NCI-H128 (cell line): ENCODE measurements around the gene DMD.

ENCODE experiments used
- DNase-seq: peaks from one replicate; lab custom pipeline; 2025; ENCODE audit not compliant: unreplicated experiment; lab: John Stamatoyannopoulos, UW

DMD gene

DNA sequence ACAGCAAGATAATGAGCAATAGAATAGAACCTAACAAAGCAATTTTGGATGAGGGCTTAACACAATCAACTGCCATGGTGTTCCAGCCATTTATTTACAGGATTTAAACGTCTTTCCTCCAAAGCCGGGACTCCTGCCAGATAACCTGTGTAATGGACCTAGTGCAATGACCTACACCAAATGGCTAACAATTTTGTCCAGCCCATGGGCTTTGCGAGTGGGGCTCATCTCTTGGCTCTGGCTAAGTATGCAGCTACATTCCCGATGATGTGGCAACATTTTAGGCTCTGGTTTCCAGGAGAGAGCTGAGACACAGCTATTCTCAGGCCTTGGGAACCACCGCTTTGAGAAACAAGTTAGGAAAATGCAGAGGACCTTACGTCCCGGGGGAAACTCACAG, 1317.2 kb downstream of the DMD start:
- DNase-seq: no peak

GRCh38 chrX:31893525-31893924, 1317.8 kb downstream of the DMD start:
- no peak for DNase-seq

GRCh38 chrX:31889088-31889487, 1322.3 kb downstream of the DMD start:
- no peak for DNase-seq

- DNase-seq: no peak
Measured at GRCh38 chrX:31884535-31884934, 1326.8 kb downstream of the DMD start.

DNA sequence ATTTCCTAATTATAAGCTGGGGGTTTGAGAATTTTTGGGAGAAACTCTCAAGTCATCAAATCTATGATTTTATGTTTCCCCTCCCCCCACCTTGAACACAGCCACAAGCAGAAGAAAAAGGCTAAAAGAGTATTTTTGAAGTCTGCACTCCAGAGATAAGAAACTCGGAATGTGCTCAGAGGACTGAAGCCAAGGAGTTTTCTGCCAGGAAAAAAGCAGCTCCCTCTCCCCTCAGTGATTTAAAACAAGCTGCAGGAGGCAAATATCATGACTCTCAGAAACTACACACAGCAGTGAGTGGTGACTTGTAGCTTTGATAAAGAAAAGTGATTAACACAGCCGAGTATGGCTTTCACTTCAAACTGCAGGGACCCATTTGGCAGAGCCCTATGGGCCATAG, 1339.3 kb downstream of the DMD start:
- no peak for DNase-seq

DNA sequence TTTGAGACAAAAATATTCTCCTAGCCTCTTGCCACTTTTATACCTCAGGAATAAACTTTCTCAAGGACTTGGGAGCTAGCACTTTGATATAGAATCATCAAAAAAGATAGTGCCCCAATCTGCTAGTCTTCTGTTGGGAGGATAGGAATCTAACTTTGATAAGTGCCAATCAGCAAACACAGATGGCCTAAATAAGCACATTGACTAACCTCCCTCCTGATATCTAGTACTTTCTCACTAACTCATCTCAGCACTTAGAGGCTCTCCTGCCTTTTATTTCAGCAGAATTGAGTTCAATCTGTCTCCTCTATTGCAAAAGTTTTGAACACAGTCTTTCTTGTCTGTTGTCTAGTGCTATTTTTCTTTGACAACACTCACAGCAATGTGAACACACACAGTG, 1341.1 kb downstream of the DMD start:
- no peak for DNase-seq

DNA sequence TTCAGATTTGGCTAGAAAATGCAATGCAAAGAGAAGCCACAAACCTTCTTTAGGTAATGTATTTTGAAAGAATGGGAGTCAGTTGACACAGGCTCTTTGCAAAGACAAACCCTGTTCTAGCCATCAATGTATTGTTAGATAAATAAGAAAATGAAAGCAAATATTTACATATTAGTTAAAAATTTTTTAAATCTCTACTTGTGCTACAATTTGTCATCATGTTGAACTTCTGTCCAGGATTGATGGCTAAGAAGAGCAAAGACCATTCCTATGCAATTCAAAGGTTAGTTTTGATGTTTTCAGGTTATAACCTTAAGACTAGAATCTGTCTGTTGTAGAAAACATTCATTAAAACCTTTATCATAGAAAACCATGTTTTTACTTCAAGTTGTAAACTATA, 1350.7 kb downstream of the DMD start:
- DNase-seq: no peak

DNA sequence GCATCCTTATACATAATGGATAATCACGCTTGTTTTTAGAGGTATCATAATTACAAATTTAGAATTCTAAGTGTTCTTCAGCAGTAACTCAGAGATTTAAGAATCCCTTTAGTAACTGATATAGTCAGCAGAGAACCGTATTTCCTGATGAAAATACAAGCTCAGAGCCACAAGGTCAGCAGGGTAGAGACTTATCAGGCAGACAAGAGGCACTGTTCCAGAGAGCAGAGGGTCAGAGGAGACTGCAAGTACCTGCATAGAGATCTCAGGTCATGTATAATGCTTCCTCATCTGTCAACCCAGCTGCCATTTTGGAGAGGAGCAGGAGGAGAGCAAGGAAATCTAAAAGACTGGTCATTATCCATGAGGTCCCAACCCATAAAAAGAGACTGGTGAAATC, 1352.4 kb downstream of the DMD start:
- no peak for DNase-seq

DNA sequence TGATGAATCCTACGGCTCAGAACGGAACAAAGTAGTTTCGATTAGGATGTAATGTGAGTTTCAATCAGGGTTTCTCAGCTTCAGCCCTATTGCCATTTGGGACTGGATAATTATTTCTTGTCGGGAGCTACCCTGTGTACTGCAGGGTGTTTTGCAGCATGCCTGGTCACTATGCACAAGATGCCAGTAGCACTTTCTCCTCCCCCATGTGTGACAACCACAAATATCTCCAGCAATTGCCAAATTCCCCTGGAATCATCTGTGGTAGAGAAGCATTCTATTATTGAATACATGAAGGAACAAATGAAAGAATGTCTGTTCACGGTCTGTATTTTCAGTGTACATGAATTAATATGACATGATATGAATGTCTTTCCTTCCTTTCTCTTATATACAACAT, 1356.6 kb downstream of the DMD start:
- no peak for DNase-seq

DNA sequence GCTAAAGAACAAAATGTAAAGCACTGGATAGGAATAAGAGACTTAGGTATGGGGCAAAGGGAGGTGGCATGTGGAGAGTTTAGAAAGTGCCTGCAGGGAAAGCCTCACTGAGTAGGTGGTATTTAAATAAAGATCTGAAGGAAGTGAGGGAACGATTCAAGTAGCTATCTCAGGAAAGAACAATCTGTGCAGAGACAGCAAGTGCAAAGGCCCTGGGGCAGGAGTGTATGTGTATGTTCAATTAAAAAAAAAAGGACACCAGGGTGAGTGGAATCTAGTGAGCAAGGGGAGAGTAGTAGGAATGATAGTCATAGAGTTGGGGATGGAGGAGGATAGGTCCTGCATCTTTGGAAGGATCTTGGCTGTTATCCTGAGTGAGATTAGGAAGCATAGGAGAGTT, 1359.6 kb downstream of the DMD start:
- DNase-seq: no peak

GRCh38 chrX:31847773-31848172, 1363.6 kb downstream of the DMD start:
- DNase-seq: no peak

- no peak for DNase-seq
Measured at GRCh38 chrX:31845003-31845402, 1366.3 kb downstream of the DMD start.

DNA sequence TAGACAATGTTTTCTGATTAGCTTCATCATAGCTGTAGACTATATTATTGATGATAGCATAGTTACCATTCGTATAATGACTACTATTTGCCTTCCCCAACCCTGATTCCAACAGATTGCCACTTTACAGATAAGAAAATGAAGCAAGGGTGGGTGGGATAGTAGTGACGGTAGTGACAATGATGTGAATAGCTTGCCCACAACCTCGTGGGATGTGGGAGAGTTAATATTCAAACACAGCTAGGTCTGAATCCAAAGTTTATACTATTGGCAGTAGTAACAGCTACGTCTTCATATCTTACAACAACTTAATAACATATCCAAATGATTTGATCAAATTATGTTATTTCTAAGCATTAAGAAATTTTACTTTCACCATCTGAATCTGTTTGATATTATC, 1372.7 kb downstream of the DMD start:
- DNase-seq: no peak

DNA sequence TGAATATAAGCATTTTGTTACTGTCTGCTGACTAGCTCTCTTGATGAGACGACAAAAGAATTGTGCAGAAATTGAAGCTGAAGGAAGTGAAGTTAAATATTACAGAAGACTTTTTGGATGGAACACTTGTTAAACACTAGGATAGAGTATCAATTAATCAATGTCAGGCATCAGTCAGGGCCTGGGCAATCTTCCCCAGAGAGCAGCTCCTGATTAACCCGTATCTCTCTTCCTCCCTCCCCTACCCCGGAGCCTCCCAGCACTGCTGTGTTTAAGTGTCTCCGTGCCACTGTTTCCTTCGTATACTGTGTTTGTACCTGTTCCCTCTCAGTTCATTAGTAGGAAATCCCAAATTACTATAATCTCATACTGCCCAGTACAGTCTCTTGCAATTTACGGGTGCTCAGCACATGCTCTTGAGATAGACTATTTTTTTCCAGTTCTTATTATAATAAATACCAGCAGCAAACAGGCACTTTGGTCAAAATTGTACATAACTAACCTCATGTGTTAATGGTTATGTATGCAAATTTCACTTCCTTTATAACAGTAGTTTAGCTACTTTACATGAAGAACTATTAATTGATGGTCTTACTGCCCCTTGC, 1373.8 kb downstream of the DMD start:
- no peak for DNase-seq

DNA sequence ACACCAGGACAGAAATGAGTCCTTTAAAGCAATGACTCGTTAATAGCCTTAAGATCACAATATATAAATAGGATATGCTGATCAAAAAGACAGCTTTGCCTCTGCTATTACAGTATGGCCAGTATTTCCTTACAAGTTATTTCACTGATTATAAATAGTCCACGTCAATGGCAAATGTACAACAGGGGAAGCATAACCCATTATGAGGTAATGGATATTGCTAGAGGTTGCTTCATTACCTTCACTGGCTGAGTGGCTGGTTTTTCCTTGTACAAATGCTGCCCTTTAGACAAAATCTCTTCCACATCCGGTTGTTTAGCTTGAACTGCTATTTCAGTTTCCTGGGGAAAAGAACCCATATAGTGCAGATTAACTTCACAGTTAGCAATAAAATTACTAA, 1374.9 kb downstream of the DMD start:
- DNase-seq: no peak

- no peak for DNase-seq
Measured at GRCh38 chrX:31832263-31832662, 1379.1 kb downstream of the DMD start.

- no peak for DNase-seq
Measured at GRCh38 chrX:31820430-31821210, 1390.7 kb downstream of the DMD start.

DNA sequence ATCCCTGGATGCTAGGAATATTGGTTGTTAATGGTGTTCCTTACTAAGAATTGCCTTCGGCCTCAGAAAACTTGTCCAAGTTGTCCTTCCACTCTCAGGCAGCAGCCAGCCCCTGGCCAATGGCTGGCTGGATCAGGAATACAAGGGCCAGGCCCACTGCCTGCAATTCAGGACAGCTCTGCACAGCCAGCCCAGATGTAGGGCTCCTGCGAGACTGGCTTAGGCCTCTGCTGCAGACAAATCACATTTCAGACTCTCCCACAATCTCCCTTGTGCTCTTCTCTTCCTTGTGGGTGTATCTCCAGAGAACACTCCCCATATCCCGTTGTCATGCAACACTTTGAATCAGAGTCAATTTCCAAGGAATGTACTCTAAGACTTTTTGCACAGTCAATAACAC, 1391.9 kb downstream of the DMD start:
- DNase-seq: no peak

DNA sequence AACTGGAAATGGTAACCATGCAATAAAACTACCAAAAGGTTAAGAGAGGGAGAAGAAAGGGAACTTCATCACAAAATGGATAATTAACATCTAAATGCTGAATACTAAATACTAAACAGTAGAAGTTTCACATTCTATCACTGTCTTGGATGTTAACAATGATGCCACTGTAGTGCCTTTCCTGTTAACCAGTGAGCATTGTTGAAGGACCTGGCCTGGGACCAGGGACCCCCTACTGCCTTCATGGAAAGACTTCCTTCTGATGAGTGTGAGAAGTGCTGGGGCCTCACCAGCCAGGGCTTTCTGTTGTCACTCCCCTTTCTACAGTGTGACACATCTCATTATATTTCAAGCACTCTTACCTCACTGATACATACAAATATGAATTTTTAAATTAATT, 1400.2 kb downstream of the DMD start:
- DNase-seq: no peak

DNA sequence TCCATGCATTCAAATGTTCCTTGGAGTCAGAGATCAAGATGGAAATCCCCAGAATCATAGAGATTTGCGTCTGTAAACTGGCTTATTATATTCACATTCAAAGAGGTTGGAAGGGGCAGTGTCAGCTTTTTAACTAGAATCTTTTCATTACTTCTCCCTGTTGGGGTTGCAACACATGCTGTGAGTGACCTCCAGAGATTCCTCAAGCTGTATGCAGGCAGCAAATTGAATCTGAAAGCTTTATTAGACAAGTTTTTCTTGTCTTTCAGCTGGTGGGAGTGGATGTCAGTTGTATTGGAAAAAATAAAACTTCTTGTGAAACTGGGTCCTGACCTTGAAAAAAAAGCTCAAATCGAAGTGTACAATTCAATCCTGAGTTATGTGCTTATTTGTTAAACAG, 1403.0 kb downstream of the DMD start:
- no peak for DNase-seq

GRCh38 chrX:31807165-31807564, 1404.2 kb downstream of the DMD start:
- DNase-seq: no peak

DNA sequence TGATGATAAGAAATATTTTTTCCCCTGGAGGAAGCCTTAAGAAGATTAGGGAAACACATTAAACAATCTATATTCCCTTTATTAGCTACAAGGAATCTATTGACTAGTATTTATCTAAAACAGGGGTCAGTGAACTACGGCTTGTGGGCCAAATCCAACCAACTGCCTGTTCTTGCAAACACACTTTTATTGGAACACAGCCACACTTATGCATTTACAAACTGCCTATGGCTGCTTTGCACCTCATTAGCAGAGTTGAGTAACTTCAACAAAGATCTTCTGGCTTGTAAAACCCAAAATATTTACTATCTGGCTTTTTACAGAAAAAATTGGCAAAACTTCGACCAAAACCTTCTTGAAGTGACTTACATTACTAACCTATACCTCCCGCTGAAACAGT, 1405.6 kb downstream of the DMD start:
- no peak for DNase-seq

- no peak for DNase-seq
Measured at GRCh38 chrX:31800219-31800618, 1411.1 kb downstream of the DMD start.
